ENCODE data around the gene LMO3.

- TF ChIP-seq ARNTL (CRISPR knock-in tag; IDR thresholded peaks at IDR 0.05; ENCODE audit: borderline replicate concordance, low read depth): no peak
- TF ChIP-seq CSDC2 (CRISPR knock-in tag; IDR thresholded peaks at IDR 0.05): no peak
- TF ChIP-seq PPARA (CRISPR knock-in tag; IDR thresholded peaks at IDR 0.05; ENCODE audit: borderline replicate concordance): no peak
- TF ChIP-seq, protein P1, sequence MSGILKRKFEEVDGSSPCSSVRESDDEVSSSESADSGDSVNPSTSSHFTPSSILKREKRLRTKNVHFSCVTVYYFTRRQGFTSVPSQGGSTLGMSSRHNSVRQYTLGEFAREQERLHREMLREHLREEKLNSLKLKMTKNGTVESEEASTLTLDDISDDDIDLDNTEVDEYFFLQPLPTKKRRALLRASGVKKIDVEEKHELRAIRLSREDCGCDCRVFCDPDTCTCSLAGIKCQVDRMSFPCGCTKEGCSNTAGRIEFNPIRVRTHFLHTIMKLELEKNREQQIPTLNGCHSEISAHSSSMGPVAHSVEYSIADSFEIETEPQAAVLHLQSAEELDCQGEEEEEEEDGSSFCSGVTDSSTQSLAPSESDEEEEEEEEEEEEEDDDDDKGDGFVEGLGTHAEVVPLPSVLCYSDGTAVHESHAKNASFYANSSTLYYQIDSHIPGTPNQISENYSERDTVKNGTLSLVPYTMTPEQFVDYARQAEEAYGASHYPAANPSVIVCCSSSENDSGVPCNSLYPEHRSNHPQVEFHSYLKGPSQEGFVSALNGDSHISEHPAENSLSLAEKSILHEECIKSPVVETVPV (CRISPR knock-in tag; IDR thresholded peaks at IDR 0.05): no peak
- no peak for TF ChIP-seq ESRRG (CRISPR knock-in tag; IDR thresholded peaks at IDR 0.05)
Observed at GRCh38 chr12:16618256-16618655, 12.3 kb upstream of the LMO3 start.

All from SK-N-SH treated with all-trans-retinoic acid at 6 μM for 48 hours (cell line).